GM21786 (cell line): ENCODE data around the gene MTAP.

Experiments used
- ATAC-seq: cut with Tn5 transposase; IDR thresholded peaks from one replicate; pipeline ENCODE4 v1.9.1; 2021; ENCODE audit not compliant: unreplicated experiment

The MTAP gene

GRCh38 chr9:21968331-21969010, 166.0 kb downstream of the MTAP start:
- no peak for ATAC-seq

GRCh38 chr9:21969011-21969940, 166.8 kb downstream of the MTAP start:
- ATAC-seq = no peak

- no peak for ATAC-seq
These were observed 167.7 kb downstream of the MTAP start for GRCh38 chr9:21969951-21970799.

- no peak for ATAC-seq
These were observed 168.6 kb downstream of the MTAP start for GRCh38 chr9:21970800-21971640.

- no peak for ATAC-seq
These were observed 169.9 kb downstream of the MTAP start for GRCh38 chr9:21972361-21972760.

- ATAC-seq = no peak
These were observed 171.9 kb downstream of the MTAP start for GRCh38 chr9:21974343-21974721.

GRCh38 chr9:21974722-21975409, 172.4 kb downstream of the MTAP start:
- peak; percentile 72 for ATAC-seq

- no peak for ATAC-seq
These were observed 174.0 kb downstream of the MTAP start for GRCh38 chr9:21976334-21976875.

GRCh38 chr9:21982391-21982790, 180.0 kb downstream of the MTAP start:
- no peak for ATAC-seq

GRCh38 chr9:21982861-21983560, 180.6 kb downstream of the MTAP start:
- no peak for ATAC-seq

- no peak for ATAC-seq
These were observed 181.1 kb downstream of the MTAP start for GRCh38 chr9:21983561-21983935.

- ATAC-seq = no peak
These were observed 181.7 kb downstream of the MTAP start for GRCh38 chr9:21984101-21984500.

- ATAC-seq = peak; percentile 44
These were observed 183.7 kb downstream of the MTAP start for GRCh38 chr9:21985964-21986667.
